ENCODE results near the gene CCL4. TPM values are rescaled to one million over a fixed set of nuclear protein-coding genes. Genes with fewer than 3 reads are reported as not detected.
A peak's percentile ranks its signal among the peaks of the same experiment; 100 is the strongest.

CCL4 gene
- polyA plus RNA-seq, 6 donors from 2014 or later, result 0.79 to 43.5 (median 19.5) TPM

DNA sequence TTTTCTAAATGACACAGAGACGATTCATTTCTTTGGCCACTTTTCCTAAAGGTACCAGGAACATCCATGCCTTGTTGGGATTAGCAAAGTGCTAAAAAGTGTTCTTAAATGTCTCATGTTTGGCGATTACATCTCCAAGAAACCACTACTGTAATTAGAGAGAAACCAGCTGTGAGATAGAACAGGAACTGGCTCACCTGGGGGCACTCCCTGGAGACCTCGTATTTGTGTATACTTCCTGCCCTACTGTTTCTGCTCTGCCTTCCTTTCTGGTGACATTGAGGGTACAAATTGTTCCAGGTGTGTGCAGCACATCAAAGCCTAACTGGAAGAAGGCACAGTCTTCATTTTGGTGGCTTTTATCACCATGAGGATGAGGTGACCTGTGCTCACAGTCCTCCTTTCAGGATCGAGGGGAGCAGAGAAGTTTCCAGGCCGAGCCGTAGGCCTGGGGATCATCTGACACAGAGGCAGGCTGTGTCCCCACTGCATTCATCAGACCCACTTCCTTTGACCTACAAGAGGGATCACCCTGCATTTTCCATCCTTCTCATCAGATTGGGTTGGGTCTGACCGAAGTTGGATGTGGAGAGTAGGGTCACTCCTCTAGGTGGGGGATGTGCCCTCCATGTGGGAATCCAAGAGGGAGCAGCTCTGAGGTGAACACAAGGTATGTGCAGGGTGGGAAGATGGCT, 23.7 kb downstream of the CCL4 start:
- Mint-ChIP-seq H3K36me3 (peaks cover 11 to 20% of the 10 kb centered on the region in 2 donors), H3K27me3 (no peaks in the 10 kb centered on the region), H3K4me3 (peak overlapping the region; percentile 72 to 91 (median 84)), H3K4me1 (peaks cover 60 to 78% (median 66%) of the 10 kb centered on the region in 3 donors), H3K27ac (peak overlapping the region; percentile 86 to 97 (median 94)), H3K9me3 (peaks cover 4 to 36% (median 23%) of the 10 kb centered on the region in 7 donors)
- DNase-seq, result peak; percentile 79
- ATAC-seq (ENCODE audit: low read depth in 2 of 2), result peak; percentile 97 to 98

- H3K36me3 Mint-ChIP-seq, result peaks cover 11 to 20% of the 10 kb centered on the region in 2 donors
- peak overlapping the region; percentile 86 to 97 (median 93) for H3K27ac Mint-ChIP-seq
- peaks cover 4 to 36% (median 23%) of the 10 kb centered on the region in 7 donors for H3K9me3 Mint-ChIP-seq
- DNase-seq (peak; percentile 51), ATAC-seq (ENCODE audit: low read depth in 2 of 2) (peak; percentile 34 to 35)
- H3K4me1 Mint-ChIP-seq, result peaks cover 65 to 84% (median 72%) of the 10 kb centered on the region in 3 donors
- H3K27me3 Mint-ChIP-seq, result no peaks in the 10 kb centered on the region
- H3K4me3 Mint-ChIP-seq, result peak overlapping the region; percentile 72 to 91 (median 84)
Observed at GRCh38 chr17:36127911-36128310, 24.3 kb downstream of the CCL4 start.

GRCh38 chr17:36128411-36128978, 24.9 kb downstream of the CCL4 start:
- Mint-ChIP-seq H3K9me3 (peaks cover 4 to 36% (median 23%) of the 10 kb centered on the region in 7 donors), H3K4me1 (peaks cover 71 to 85% (median 78%) of the 10 kb centered on the region in 3 donors), H3K36me3 (peaks cover 11 to 20% of the 10 kb centered on the region in 2 donors), H3K27me3 (no peaks in the 10 kb centered on the region), H3K4me3 (peak overlapping the region; percentile 53 to 91 (median 84)), H3K27ac (peak overlapping the region; percentile 44 to 96 (median 88))
- ATAC-seq (ENCODE audit: low read depth in 2 of 2) (no peak), DNase-seq (no peak)

DNA sequence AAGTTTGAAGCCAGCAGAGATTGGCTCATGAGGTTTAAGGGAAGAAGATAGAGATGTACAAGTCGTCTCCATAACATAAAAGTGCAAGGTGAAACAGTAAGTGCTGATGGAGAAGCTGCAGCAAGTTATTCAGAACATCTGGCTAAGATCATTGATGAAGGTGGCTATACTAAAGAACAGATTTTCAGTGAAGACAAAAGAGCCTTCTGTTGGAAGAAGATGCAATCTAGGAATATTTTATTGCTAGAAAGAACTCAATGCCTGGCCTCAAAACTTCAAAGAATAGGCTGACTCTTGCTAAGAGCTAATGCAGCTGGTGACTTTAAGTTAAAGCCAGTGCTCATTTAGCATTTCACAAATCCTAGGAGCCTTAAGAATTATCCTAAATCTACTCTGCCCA, 26.0 kb downstream of the CCL4 start:
- peaks cover 78 to 89% (median 88%) of the 10 kb centered on the region in 3 donors for H3K4me1 Mint-ChIP-seq
- no peaks in the 10 kb centered on the region for H3K27me3 Mint-ChIP-seq
- H3K4me3 Mint-ChIP-seq, result peak overlapping the region in 5 of 8 donors; percentile 54 to 85 (median 72)
- H3K36me3 Mint-ChIP-seq, result peaks cover 11 to 20% of the 10 kb centered on the region in 2 donors
- ATAC-seq (ENCODE audit: low read depth in 2 of 2) (no peak), DNase-seq (no peak)
- H3K27ac Mint-ChIP-seq, result peak overlapping the region in 1 of 6 donors; percentile 86
- H3K9me3 Mint-ChIP-seq, result peaks cover 4 to 29% (median 23%) of the 10 kb centered on the region in 7 donors

DNA sequence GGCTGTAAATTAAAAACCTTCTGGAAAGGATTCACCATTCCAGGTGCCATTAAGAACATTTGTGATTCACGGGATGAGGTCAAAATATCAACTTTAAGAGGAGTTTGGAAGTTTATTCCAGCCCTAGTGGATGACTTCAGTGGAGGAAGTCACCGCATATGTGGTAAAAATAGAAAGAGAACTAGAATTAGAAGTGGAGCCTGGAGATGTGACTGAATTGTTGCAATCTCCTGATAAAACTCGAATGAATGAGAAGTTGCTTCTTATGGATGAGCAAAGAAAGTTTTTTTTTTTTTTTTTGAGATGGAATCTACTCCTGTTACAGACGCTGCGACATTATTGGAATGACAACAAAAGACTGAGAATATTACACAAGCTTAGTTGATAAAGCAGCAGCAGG, 26.7 kb downstream of the CCL4 start:
- ATAC-seq (ENCODE audit: low read depth in 2 of 2) (no peak), DNase-seq (no peak)
- Mint-ChIP-seq H3K27ac (peak overlapping the region in 4 of 6 donors; percentile 30 to 71 (median 48)), H3K9me3 (peaks cover 4 to 25% (median 20%) of the 10 kb centered on the region in 7 donors), H3K36me3 (peaks cover 11 to 19% of the 10 kb centered on the region in 2 donors), H3K4me3 (peak overlapping the region in 4 of 8 donors; percentile 21 to 44 (median 27)), H3K27me3 (no peaks in the 10 kb centered on the region), H3K4me1 (peaks cover 84 to 95% (median 92%) of the 10 kb centered on the region in 3 donors)

DNA sequence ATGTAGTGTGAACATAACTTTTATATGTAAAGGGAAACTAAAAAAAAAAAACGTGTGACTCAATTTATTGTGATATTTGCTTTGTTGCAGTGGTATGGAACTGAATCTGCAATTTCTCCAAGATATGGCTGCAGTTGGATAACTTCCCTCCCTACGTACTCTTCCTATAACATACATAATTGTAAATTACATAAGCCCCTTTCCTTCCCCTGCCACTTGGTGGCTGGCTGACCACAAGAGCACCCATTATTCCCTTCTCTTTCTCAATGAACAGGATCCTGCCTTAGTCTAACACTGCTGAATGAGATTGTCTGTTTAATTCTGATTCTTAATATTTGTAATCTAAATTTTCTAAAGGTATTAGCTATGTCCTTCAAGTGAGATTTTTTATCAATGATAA, 27.8 kb downstream of the CCL4 start:
- Mint-ChIP-seq H3K27ac (peak overlapping the region in 5 of 6 donors; percentile 31 to 92 (median 72)), H3K36me3 (peaks cover 3 to 9% of the 10 kb centered on the region in 2 donors), H3K4me1 (peaks cover 86 to 97% (median 93%) of the 10 kb centered on the region in 3 donors), H3K4me3 (peak overlapping the region in 6 of 8 donors; percentile 7 to 76 (median 52)), H3K9me3 (peaks cover 0 to 15% (median 10%) of the 10 kb centered on the region in 7 donors), H3K27me3 (no peaks in the 10 kb centered on the region)
- no peak for ATAC-seq (ENCODE audit: low read depth in 2 of 2)
- DNase-seq, result no peak

DNA sequence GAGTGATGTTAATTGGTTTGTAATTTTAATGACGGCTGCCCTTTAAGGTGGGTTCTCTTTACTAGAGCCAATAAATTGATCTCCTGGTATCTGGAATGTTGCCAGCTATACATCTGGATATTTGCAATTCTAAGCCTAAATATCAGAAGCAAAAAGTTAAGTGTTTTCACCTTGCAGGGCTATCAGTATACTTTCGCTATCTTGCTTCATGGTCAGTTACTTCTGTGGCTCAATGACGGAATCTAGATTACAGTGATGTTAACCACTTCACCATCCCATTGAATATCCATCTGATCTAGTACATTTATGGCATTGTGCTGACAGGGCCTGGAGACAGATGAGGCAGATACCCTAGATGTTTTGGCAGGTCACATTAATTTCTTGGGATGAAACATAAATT, 28.3 kb downstream of the CCL4 start:
- no peak for ATAC-seq (ENCODE audit: low read depth in 2 of 2)
- Mint-ChIP-seq H3K4me1 (peaks cover 85 to 97% (median 93%) of the 10 kb centered on the region in 3 donors), H3K27ac (peak overlapping the region in 5 of 6 donors; percentile 76 to 96 (median 92)), H3K9me3 (peaks cover 0 to 10% (median 5%) of the 10 kb centered on the region in 7 donors), H3K4me3 (peak overlapping the region in 5 of 8 donors; percentile 15 to 76 (median 56)), H3K27me3 (no peaks in the 10 kb centered on the region), H3K36me3 (peaks cover 2 to 4% of the 10 kb centered on the region in 2 donors)
- no peak for DNase-seq

DNA sequence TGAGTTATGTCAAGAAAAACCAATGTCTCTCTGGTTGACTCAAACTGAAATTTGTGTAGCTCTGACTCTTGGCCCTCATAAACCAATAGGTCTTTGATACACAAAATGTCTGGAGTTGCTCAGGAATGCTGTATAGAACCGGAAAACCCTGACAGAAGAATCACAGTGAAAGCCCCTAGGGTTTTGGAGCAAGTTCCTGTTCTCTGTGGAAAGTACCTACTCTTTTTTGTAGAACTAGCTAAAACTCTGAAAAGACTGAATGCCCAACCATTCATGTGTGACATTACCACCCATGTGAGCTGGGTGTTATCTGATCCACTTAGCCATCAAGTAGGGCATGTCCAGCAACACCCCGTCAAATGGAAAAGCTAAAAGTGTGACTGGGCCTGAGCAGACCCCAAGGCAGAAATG, 28.8 kb downstream of the CCL4 start:
- Mint-ChIP-seq H3K27me3 (no peaks in the 10 kb centered on the region), H3K27ac (peak overlapping the region in 5 of 6 donors; percentile 72 to 96 (median 83)), H3K4me1 (peaks cover 85 to 97% (median 93%) of the 10 kb centered on the region in 3 donors), H3K36me3 (no peaks in the 10 kb centered on the region), H3K4me3 (peak overlapping the region; percentile 15 to 82 (median 62)), H3K9me3 (peaks cover 0 to 5% (median under 1%) of the 10 kb centered on the region in 7 donors)
- peak; percentile 82 to 83 for ATAC-seq (ENCODE audit: low read depth in 2 of 2)
- peak; percentile 59 for DNase-seq

DNA sequence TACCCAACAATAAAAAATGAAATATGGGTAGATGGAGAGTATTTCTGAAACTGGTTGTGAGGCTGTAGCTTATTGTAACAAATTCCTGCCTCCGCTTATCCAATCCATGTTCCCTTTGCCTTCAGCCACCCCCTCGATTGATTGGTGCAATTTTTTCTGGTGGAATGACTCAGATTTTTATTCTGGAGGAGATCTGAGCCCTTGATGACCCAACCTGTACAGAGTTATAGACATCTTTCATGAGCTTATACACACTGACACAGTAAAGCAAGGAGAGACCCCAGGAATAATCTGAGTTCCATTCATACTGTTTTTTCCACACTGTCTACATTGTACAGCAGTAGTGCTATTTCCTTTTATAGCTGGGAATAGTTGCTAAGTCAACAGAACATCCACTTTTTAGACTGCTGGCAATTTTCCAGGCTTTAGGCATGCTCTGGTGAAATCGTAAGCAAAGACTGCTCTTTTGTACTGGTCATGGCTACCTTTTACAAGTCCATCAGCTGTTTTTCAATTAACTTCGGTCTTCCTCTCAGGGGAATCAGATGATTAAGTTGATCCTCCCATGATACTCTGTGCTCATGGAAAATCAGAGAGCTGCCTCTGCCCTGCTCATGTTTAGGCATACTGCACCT, 30.1 kb downstream of the CCL4 start:
- peaks cover 6 to 8% of the 10 kb centered on the region in 2 donors for H3K36me3 Mint-ChIP-seq
- ATAC-seq (ENCODE audit: low read depth in 2 of 2), result no peak
- H3K4me3 Mint-ChIP-seq, result peak overlapping the region in 3 of 8 donors; percentile 6 to 86 (median 76)
- peaks cover 0 to 7% (median 5%) of the 10 kb centered on the region in 7 donors for H3K9me3 Mint-ChIP-seq
- H3K27ac Mint-ChIP-seq, result peak overlapping the region in 4 of 6 donors; percentile 19 to 96 (median 52)
- H3K27me3 Mint-ChIP-seq, result no peaks in the 10 kb centered on the region
- no peak for DNase-seq
- peaks cover 83 to 94% (median 86%) of the 10 kb centered on the region in 3 donors for H3K4me1 Mint-ChIP-seq

DNA sequence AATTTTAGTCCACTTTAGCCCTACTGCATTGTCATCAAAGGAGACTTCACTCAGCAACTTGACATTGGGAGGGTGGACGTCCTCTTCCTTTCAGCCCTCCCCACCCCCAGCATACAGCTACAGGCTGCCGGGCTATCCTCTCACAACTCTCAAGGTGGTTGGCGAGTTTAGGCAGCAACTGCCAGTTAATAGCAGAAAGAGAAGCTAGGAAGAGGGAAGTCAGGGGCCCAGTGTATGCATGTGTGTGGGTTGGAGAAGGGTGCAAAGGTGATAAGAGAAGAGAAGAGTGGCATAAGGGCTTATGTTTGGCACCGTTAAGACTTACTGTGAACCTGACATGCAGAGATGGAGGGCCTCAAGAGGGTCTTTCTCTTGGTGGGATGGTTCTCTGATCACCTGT, 31.8 kb downstream of the CCL4 start:
- Mint-ChIP-seq H3K4me3 (peak overlapping the region in 7 of 8 donors; percentile 6 to 75 (median 51)), H3K4me1 (peaks cover 66 to 76% (median 68%) of the 10 kb centered on the region in 3 donors)

GRCh38 chr17:36136036-36136435, 32.4 kb downstream of the CCL4 start:
- H3K4me1 Mint-ChIP-seq, result peaks cover 63 to 71% (median 66%) of the 10 kb centered on the region in 3 donors
- peak overlapping the region in 3 of 6 donors; percentile 3 to 77 (median 45) for H3K27ac Mint-ChIP-seq
- H3K4me3 Mint-ChIP-seq, result peak overlapping the region in 6 of 8 donors; percentile 9 to 75 (median 52)
- ATAC-seq (ENCODE audit: low read depth in 2 of 2) (peak; percentile 47 to 49), DNase-seq (peak; percentile 25)
- H3K9me3 Mint-ChIP-seq, result peaks cover 0 to 7% (median 5%) of the 10 kb centered on the region in 7 donors
- no peaks in the 10 kb centered on the region for H3K27me3 Mint-ChIP-seq
- H3K36me3 Mint-ChIP-seq, result peaks cover 6 to 8% of the 10 kb centered on the region in 2 donors

More for the DNA sequence above, 31.8 kb downstream of the CCL4 start:
- H3K27ac Mint-ChIP-seq, result peak overlapping the region in 5 of 6 donors; percentile 34 to 77 (median 51)
- DNase-seq (no peak), ATAC-seq (ENCODE audit: low read depth in 2 of 2) (peak in 1 of 2 donors; percentile 20)
- peaks cover 0 to 7% (median 5%) of the 10 kb centered on the region in 7 donors for H3K9me3 Mint-ChIP-seq
- H3K27me3 Mint-ChIP-seq, result no peaks in the 10 kb centered on the region
- peaks cover 6 to 8% of the 10 kb centered on the region in 2 donors for H3K36me3 Mint-ChIP-seq

GRCh38 chr17:36136439-36136838, 32.8 kb downstream of the CCL4 start:
- peaks cover 60 to 72% (median 68%) of the 10 kb centered on the region in 3 donors for H3K4me1 Mint-ChIP-seq
- DNase-seq (no peak), ATAC-seq (ENCODE audit: low read depth in 2 of 2) (no peak)
- H3K36me3 Mint-ChIP-seq, result peaks cover 6 to 8% of the 10 kb centered on the region in 2 donors
- H3K4me3 Mint-ChIP-seq, result peak overlapping the region in 4 of 8 donors; percentile 9 to 67 (median 52)
- no peaks in the 10 kb centered on the region for H3K27me3 Mint-ChIP-seq
- H3K9me3 Mint-ChIP-seq, result peaks cover 0 to 7% (median 5%) of the 10 kb centered on the region in 7 donors
- peak overlapping the region in 2 of 6 donors; percentile 45 to 83 for H3K27ac Mint-ChIP-seq

GRCh38 chr17:36142235-36142634, 38.6 kb downstream of the CCL4 start:
- ATAC-seq (ENCODE audit: low read depth in 2 of 2) (no peak), DNase-seq (no peak)
- no peaks in the 10 kb centered on the region for H3K27me3 Mint-ChIP-seq
- no peak overlapping the region for H3K27ac Mint-ChIP-seq
- peaks cover 25 to 51% (median 29%) of the 10 kb centered on the region in 3 donors for H3K4me1 Mint-ChIP-seq
- peaks cover 0 to 7% (median 5%) of the 10 kb centered on the region in 7 donors for H3K9me3 Mint-ChIP-seq
- no peak overlapping the region for H3K4me3 Mint-ChIP-seq
- H3K36me3 Mint-ChIP-seq, result peaks cover 6 to 8% of the 10 kb centered on the region in 2 donors
